ENCODE data around the gene HTATSF1. TPM values are rescaled to one million over a fixed set of nuclear protein-coding genes. Genes with fewer than 3 reads are reported as not detected.

Gene HTATSF1
- total RNA-seq, 1 experiment from 2014 or later: 74.7 TPM

- BruUV-seq (replicated peaks): no TSS peak
- no peaks in the 10 kb centered on the region for H3K79me2 ChIP-seq (ENCODE audit: low read length)
- H3F3A ChIP-seq (ENCODE audit: low read length, unreplicated experiment): no peaks in the 10 kb centered on the region
- CTCF ChIA-PET: no interaction called here
- no peaks in the 10 kb centered on the region for H3K27me3 ChIP-seq (ENCODE audit: low read length)
- ATAC-seq (no peak), DNase-seq (no peak)
- TF ChIP-seq CTCF (conservative IDR thresholded peaks at IDR 0.05; ENCODE audit: low read depth, low read length): no peak
- no peak for TF ChIP-seq EZH2phosphoT487 (IDR thresholded peaks at IDR 0.05; ENCODE audit: borderline replicate concordance, low read length)
- no peak for TF ChIP-seq EZH2 (IDR thresholded peaks at IDR 0.05; ENCODE audit: low read length, unreplicated experiment)
- H4K20me1 ChIP-seq (ENCODE audit: low read length): no peaks in the 10 kb centered on the region
- intact Hi-C loops (cut with micrococcal nuclease): no loop called here
- H3K36me3 ChIP-seq (ENCODE audit: low read depth, low read length): no peaks in the 10 kb centered on the region
- H3K9me2 ChIP-seq (replicated peaks; ENCODE audit: low read length): no peaks in the 10 kb centered on the region
- no peaks in the 10 kb centered on the region for H3K4me1 ChIP-seq (ENCODE audit: insufficient read depth, low read length)
- H3K27ac ChIP-seq (ENCODE audit: low read length): no peak overlapping the region
- no peak overlapping the region for H3K4me2 ChIP-seq (ENCODE audit: low read length)
- POLR2A ChIA-PET (ENCODE audit: unreplicated experiment): no interaction called here
- H3K9me3 ChIP-seq (ENCODE audit: low read length): no peaks in the 10 kb centered on the region
- H3K9ac ChIP-seq (ENCODE audit: low read length): no peak overlapping the region
- no peak overlapping the region for H2AFZ ChIP-seq (ENCODE audit: low read length)
- H3K4me3 ChIP-seq (ENCODE audit: low read length): no peak overlapping the region
Measured at GRCh38 chrX:136541294-136541693, 43.9 kb downstream of the HTATSF1 start.

- H4K20me1 ChIP-seq (ENCODE audit: low read length): no peaks in the 10 kb centered on the region
- no peak overlapping the region for H3K9ac ChIP-seq (ENCODE audit: low read length)
- H3K27ac ChIP-seq (ENCODE audit: low read length): no peak overlapping the region
- no peaks in the 10 kb centered on the region for H3K36me3 ChIP-seq (ENCODE audit: low read depth, low read length)
- no peak overlapping the region for H3K4me3 ChIP-seq (ENCODE audit: low read length)
- TF ChIP-seq CTCF (conservative IDR thresholded peaks at IDR 0.05; ENCODE audit: low read depth, low read length) (no peak), EZH2phosphoT487 (IDR thresholded peaks at IDR 0.05; ENCODE audit: borderline replicate concordance, low read length) (no peak), EZH2 (IDR thresholded peaks at IDR 0.05; ENCODE audit: low read length, unreplicated experiment) (no peak)
- ATAC-seq: no peak
- CTCF ChIA-PET: no interaction called here
- POLR2A ChIA-PET (ENCODE audit: unreplicated experiment): no interaction called here
- no peak overlapping the region for H2AFZ ChIP-seq (ENCODE audit: low read length)
- no peak overlapping the region for H3K4me2 ChIP-seq (ENCODE audit: low read length)
- no peaks in the 10 kb centered on the region for H3K27me3 ChIP-seq (ENCODE audit: low read length)
- H3F3A ChIP-seq (ENCODE audit: low read length, unreplicated experiment): no peaks in the 10 kb centered on the region
- H3K4me1 ChIP-seq (ENCODE audit: insufficient read depth, low read length): no peaks in the 10 kb centered on the region
- no peaks in the 10 kb centered on the region for H3K79me2 ChIP-seq (ENCODE audit: low read length)
- H3K9me2 ChIP-seq (replicated peaks; ENCODE audit: low read length): no peaks in the 10 kb centered on the region
- DNase-seq: no peak
- no TSS peak for BruUV-seq (replicated peaks)
- intact Hi-C loops (cut with micrococcal nuclease): no loop called here
- no peaks in the 10 kb centered on the region for H3K9me3 ChIP-seq (ENCODE audit: low read length)
Measured at GRCh38 chrX:136542281-136542680, 44.9 kb downstream of the HTATSF1 start.

- Histone ChIP-seq H2AFZ (ENCODE audit: low read length) (no peak overlapping the region), H3K4me3 (ENCODE audit: low read length) (no peak overlapping the region), H3K9me3 (ENCODE audit: low read length) (no peaks in the 10 kb centered on the region), H4K20me1 (ENCODE audit: low read length) (no peaks in the 10 kb centered on the region), H3K4me2 (ENCODE audit: low read length) (no peak overlapping the region), H3K79me2 (ENCODE audit: low read length) (no peaks in the 10 kb centered on the region), H3F3A (ENCODE audit: low read length, unreplicated experiment) (no peaks in the 10 kb centered on the region), H3K36me3 (ENCODE audit: low read depth, low read length) (no peaks in the 10 kb centered on the region), H3K27me3 (ENCODE audit: low read length) (no peaks in the 10 kb centered on the region), H3K4me1 (ENCODE audit: insufficient read depth, low read length) (no peaks in the 10 kb centered on the region), H3K27ac (ENCODE audit: low read length) (no peak overlapping the region), H3K9ac (ENCODE audit: low read length) (no peak overlapping the region), H3K9me2 (replicated peaks; ENCODE audit: low read length) (no peaks in the 10 kb centered on the region)
- no TSS peak for BruUV-seq (replicated peaks)
- POLR2A ChIA-PET (ENCODE audit: unreplicated experiment): no interaction called here
- intact Hi-C loops (cut with micrococcal nuclease): no loop called here
- ATAC-seq (no peak), DNase-seq (no peak)
- CTCF ChIA-PET: no interaction called here
- no peak for TF ChIP-seq EZH2 (IDR thresholded peaks at IDR 0.05; ENCODE audit: low read length, unreplicated experiment)
- TF ChIP-seq EZH2phosphoT487 (IDR thresholded peaks at IDR 0.05; ENCODE audit: borderline replicate concordance, low read length): no peak
- no peak for TF ChIP-seq CTCF (conservative IDR thresholded peaks at IDR 0.05; ENCODE audit: low read depth, low read length)
Measured at GRCh38 chrX:136546371-136546781, 49.0 kb downstream of the HTATSF1 start.

Measured in PC-3 (cell line).